Epithelial cell of proximal tubule (primary cell): ENCODE results near the gene TSPAN4. TPM values are rescaled to one million over a fixed set of nuclear protein-coding genes. Genes with fewer than 3 reads are reported as not detected.

Experiments used
- DNase-seq: peaks from one replicate; pipeline ENCODE4 v3.0.0-alpha.2; 2011; ENCODE audit warnings: low read depth
- H3K4me3 ChIP-seq: 2 replicates; pipeline ENCODE4 v1.5.1; 2011; ENCODE audit warnings: low read depth, mild to moderate bottlenecking, low read length
- CTCF ChIP-seq: conservative IDR thresholded peaks from 2 replicates; pipeline ENCODE4 v1.5.1; 2012; ENCODE audit warnings: low read depth, mild to moderate bottlenecking, low read length
- total RNA-seq: library from RNA; depleted of rRNA; stranded (reverse); fragments of >200 nt; gene quantifications from 2 replicates; pipeline ENCODE4 v1.2.3, GENCODE V29; 2015

TSPAN4 gene
- total RNA-seq, 1 donor from 2014 or later = 118 TPM

GRCh38 chr11:859394-860131 lies 16.9 kb downstream of the TSPAN4 start:
- H3K4me3 ChIP-seq = no peak overlapping the region
- no peak for TF ChIP-seq CTCF
- DNase-seq = no peak

- no peak for TF ChIP-seq CTCF
- DNase-seq = no peak
- no peak overlapping the region for H3K4me3 ChIP-seq
Observed at GRCh38 chr11:860234-861104, 17.8 kb downstream of the TSPAN4 start.

GRCh38 chr11:861105-861479 lies 18.4 kb downstream of the TSPAN4 start:
- DNase-seq = no peak
- no peak for TF ChIP-seq CTCF
- no peak overlapping the region for H3K4me3 ChIP-seq

GRCh38 chr11:862081-862661 lies 19.5 kb downstream of the TSPAN4 start:
- no peak overlapping the region for H3K4me3 ChIP-seq
- DNase-seq = no peak
- TF ChIP-seq CTCF = no peak

GRCh38 chr11:862696-863022 lies 20.0 kb downstream of the TSPAN4 start:
- no peak for DNase-seq
- no peak for TF ChIP-seq CTCF
- H3K4me3 ChIP-seq = no peak overlapping the region

- H3K4me3 ChIP-seq = no peak overlapping the region
- DNase-seq = no peak
Observed at GRCh38 chr11:863023-863909, 20.6 kb downstream of the TSPAN4 start.

More at GRCh38 chr11:863023-863909, 20.6 kb downstream of the TSPAN4 start:
- no peak for TF ChIP-seq CTCF
